22Rv1 (cell line): ENCODE measurements around the gene NRG3.

Experiments used
- ZFX ChIP-seq: fragments of 450-650 bp; IDR thresholded peaks from 2 replicates; pipeline ENCODE4 v1.6.1; 2017; ENCODE audit warnings: antibody characterized with exemption, borderline replicate concordance
- TF ChIP-seq, protein P1 (sequence below): fragments of 450-650 bp; IDR thresholded peaks from 2 replicates; pipeline ENCODE4 v1.5.1; 2017; ENCODE audit warnings: mild to moderate bottlenecking

- TF ChIP-seq, protein P1, sequence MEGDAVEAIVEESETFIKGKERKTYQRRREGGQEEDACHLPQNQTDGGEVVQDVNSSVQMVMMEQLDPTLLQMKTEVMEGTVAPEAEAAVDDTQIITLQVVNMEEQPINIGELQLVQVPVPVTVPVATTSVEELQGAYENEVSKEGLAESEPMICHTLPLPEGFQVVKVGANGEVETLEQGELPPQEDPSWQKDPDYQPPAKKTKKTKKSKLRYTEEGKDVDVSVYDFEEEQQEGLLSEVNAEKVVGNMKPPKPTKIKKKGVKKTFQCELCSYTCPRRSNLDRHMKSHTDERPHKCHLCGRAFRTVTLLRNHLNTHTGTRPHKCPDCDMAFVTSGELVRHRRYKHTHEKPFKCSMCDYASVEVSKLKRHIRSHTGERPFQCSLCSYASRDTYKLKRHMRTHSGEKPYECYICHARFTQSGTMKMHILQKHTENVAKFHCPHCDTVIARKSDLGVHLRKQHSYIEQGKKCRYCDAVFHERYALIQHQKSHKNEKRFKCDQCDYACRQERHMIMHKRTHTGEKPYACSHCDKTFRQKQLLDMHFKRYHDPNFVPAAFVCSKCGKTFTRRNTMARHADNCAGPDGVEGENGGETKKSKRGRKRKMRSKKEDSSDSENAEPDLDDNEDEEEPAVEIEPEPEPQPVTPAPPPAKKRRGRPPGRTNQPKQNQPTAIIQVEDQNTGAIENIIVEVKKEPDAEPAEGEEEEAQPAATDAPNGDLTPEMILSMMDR: no peak
- no peak for TF ChIP-seq ZFX
Measured at GRCh38 chr10:82397854-82398253, 522.9 kb downstream of the NRG3 start.
